Measurements from ENCODE around the gene IRAK1. TPM values are rescaled to one million over a fixed set of nuclear protein-coding genes. Genes with fewer than 3 reads are reported as not detected.
"Not testable (repeated sequence)": the region's sequence is repeated elsewhere in the genome, so short reads cannot be mapped to it uniquely, and the experiment has no call there.

Gene IRAK1
- polyA plus RNA-seq, 3 donors: 52.0 to 69.7 (median 62.3) TPM

- DNase-seq (ENCODE audit: extremely low read depth in 1 of 11, low read depth in 9 of 11, low spot score in 4 of 11): no peak
These were observed 35.1 kb downstream of the IRAK1 start for GRCh38 chrX:153984351-153985178.

GRCh38 chrX:153983321-153983801 lies 36.3 kb downstream of the IRAK1 start:
- no peak for DNase-seq (ENCODE audit: extremely low read depth in 1 of 11, low read depth in 9 of 11, low spot score in 4 of 11)

- DNase-seq (ENCODE audit: extremely low read depth in 1 of 11, low read depth in 9 of 11, low spot score in 4 of 11): no peak
These were observed 37.8 kb downstream of the IRAK1 start for GRCh38 chrX:153981771-153982533.

- DNase-seq (ENCODE audit: extremely low read depth in 1 of 11, low read depth in 9 of 11, low spot score in 4 of 11): no peak
These were observed 38.5 kb downstream of the IRAK1 start for GRCh38 chrX:153981231-153981630.

GRCh38 chrX:153980394-153980793 lies 39.3 kb downstream of the IRAK1 start:
- DNase-seq (ENCODE audit: extremely low read depth in 1 of 11, low read depth in 9 of 11, low spot score in 4 of 11): not testable (repeated sequence)

GRCh38 chrX:153974726-153975286 lies 44.9 kb downstream of the IRAK1 start:
- no peak for DNase-seq (ENCODE audit: extremely low read depth in 1 of 11, low read depth in 9 of 11, low spot score in 4 of 11)

GRCh38 chrX:153974003-153974725 lies 45.5 kb downstream of the IRAK1 start:
- no peak for DNase-seq (ENCODE audit: extremely low read depth in 1 of 11, low read depth in 9 of 11, low spot score in 4 of 11)

- no peak for DNase-seq (ENCODE audit: extremely low read depth in 1 of 11, low read depth in 9 of 11, low spot score in 4 of 11)
These were observed 46.3 kb downstream of the IRAK1 start for GRCh38 chrX:153973127-153974002.

GRCh38 chrX:153972368-153973126 lies 47.2 kb downstream of the IRAK1 start, which contains the start of gene TMEM187:
Gene TMEM187 (plus strand): TSS chrX:153972754. CDS start chrX:153982063, 9,309 bp downstream.
- peak in 10 of 11 donors; percentile 50 to 85 (median 78) for DNase-seq (ENCODE audit: extremely low read depth in 1 of 11, low read depth in 9 of 11, low spot score in 4 of 11)

GRCh38 chrX:153971450-153972367 lies 48.0 kb downstream of the IRAK1 start, which contains the start of gene HCFC1:
Gene HCFC1 (minus strand): TSS chrX:153971818. CDS start chrX:153970840, 978 bp downstream.
- peak in 9 of 11 donors; percentile 66 to 93 (median 89) for DNase-seq (ENCODE audit: extremely low read depth in 1 of 11, low read depth in 9 of 11, low spot score in 4 of 11)

GRCh38 chrX:153971124-153971449 lies 48.6 kb downstream of the IRAK1 start:
- DNase-seq (ENCODE audit: extremely low read depth in 1 of 11, low read depth in 9 of 11, low spot score in 4 of 11): peak in 5 of 11 donors; percentile 80 to 88 (median 83)

- peak in 1 of 11 donors; percentile 57 for DNase-seq (ENCODE audit: extremely low read depth in 1 of 11, low read depth in 9 of 11, low spot score in 4 of 11)
These were observed 49.2 kb downstream of the IRAK1 start for GRCh38 chrX:153970357-153971123.

GRCh38 chrX:153969904-153970356 lies 49.8 kb downstream of the IRAK1 start:
- DNase-seq (ENCODE audit: extremely low read depth in 1 of 11, low read depth in 9 of 11, low spot score in 4 of 11): no peak

GRCh38 chrX:153969125-153969903 lies 50.4 kb downstream of the IRAK1 start:
- DNase-seq (ENCODE audit: extremely low read depth in 1 of 11, low read depth in 9 of 11, low spot score in 4 of 11): no peak

GRCh38 chrX:153968754-153969124 lies 51.0 kb downstream of the IRAK1 start:
- no peak for DNase-seq (ENCODE audit: extremely low read depth in 1 of 11, low read depth in 9 of 11, low spot score in 4 of 11)
